Measurements from ENCODE around the gene CARTPT. TPM values are rescaled to one million over a fixed set of nuclear protein-coding genes. Genes with fewer than 3 reads are reported as not detected.

Gene CARTPT
- not detected in 2 replicates for total RNA-seq

DNA sequence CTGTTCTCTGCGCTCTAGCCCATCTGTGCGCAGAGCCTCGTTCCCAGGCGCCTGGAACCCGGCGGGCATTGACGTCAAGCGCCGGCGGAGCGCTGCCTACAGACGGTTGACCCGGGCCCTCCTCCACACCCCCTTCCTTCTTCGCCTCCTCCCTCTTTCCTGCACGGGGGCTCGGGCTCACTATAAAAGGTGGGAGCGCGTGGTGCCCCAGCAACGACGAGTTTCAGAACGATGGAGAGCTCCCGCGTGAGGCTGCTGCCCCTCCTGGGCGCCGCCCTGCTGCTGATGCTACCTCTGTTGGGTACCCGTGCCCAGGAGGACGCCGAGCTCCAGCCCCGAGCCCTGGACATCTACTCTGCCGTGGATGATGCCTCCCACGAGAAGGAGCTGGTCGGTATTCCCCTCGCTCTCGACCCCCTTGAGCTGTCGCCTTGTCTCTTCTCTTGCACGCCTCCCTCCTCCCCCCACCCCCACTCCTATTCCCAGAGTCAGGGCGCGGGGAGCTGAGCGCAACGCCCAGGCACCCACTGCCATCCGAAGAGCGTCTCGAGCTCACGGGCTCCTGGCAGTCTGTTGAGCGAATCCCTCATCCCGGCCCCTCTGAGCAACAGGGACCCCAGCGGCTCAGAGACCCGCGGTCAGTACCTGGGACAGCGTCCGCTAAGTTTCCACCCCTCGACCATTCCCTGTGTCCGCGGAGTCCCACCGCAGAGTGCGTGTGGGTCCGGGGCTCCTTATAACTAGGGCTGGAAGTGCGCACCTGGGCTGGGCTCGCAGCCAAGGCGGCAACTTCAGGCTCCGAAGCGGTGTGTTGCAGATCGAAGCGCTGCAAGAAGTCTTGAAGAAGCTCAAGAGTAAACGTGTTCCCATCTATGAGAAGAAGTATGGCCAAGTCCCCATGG is at the start of gene CARTPT:
TSS of gene CARTPT (plus strand) at position 213 of the 902 bp plus-strand sequence. CDS start at position 232, 19 bp downstream.

Other genes with a start within 250 kb of the CARTPT start
- gene MCCC2, start 131.9 kb upstream of the CARTPT start, total RNA-seq = 25.1 and 33.1 TPM in 2 replicates